ENCODE data around the gene CALCB. TPM values are rescaled to one million over a fixed set of nuclear protein-coding genes. Genes with fewer than 3 reads are reported as not detected.
"Not testable (repeated sequence)": the region's sequence is repeated elsewhere in the genome, so short reads cannot be mapped to it uniquely, and the experiment has no call there.

Gene CALCB
- total RNA-seq, 1 donor from 2014 or later: not detected

DNA sequence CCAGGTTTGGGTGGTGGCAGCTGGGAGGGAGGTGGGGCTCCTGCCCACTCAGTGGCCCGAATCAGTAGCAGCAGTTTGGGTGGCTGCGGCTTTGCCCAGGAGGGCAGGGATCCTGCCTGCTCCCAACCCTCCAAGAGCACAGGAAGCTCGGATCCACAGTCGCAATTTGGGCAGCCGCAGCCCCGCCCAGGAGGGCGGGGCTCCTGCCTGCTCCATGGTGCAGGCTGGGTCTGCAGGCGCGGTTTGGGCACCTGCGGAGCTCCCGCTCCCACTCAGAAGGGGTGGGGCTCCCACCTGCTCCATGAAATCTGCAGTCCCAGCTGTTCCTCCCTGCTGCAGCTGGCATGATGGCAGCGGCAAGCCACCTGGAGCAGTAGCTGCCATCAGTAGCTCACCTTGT is 38.1 kb upstream of the CALCB start:
- H3K36me3 ChIP-seq: no peaks in the 10 kb centered on the region
- no peaks in the 10 kb centered on the region for H3K4me1 ChIP-seq
- TF ChIP-seq, protein P1, sequence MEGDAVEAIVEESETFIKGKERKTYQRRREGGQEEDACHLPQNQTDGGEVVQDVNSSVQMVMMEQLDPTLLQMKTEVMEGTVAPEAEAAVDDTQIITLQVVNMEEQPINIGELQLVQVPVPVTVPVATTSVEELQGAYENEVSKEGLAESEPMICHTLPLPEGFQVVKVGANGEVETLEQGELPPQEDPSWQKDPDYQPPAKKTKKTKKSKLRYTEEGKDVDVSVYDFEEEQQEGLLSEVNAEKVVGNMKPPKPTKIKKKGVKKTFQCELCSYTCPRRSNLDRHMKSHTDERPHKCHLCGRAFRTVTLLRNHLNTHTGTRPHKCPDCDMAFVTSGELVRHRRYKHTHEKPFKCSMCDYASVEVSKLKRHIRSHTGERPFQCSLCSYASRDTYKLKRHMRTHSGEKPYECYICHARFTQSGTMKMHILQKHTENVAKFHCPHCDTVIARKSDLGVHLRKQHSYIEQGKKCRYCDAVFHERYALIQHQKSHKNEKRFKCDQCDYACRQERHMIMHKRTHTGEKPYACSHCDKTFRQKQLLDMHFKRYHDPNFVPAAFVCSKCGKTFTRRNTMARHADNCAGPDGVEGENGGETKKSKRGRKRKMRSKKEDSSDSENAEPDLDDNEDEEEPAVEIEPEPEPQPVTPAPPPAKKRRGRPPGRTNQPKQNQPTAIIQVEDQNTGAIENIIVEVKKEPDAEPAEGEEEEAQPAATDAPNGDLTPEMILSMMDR (IDR thresholded peaks at IDR 0.05): no peak
- no peaks in the 10 kb centered on the region for H3K9me3 ChIP-seq
- no peaks in the 10 kb centered on the region for H3K27me3 ChIP-seq
- intact Hi-C loops (cut with DNase I): no loop called here
- H3K27ac ChIP-seq: no peak overlapping the region
- DNase-seq (ENCODE audit: low spot score in 2 of 2): no peak
- H3K4me3 ChIP-seq: no peak overlapping the region

- no peak for DNase-seq (ENCODE audit: low spot score in 2 of 2)
- H3K4me1 ChIP-seq: no peaks in the 10 kb centered on the region
- no peaks in the 10 kb centered on the region for H3K36me3 ChIP-seq
- H3K27me3 ChIP-seq: no peaks in the 10 kb centered on the region
- no peak overlapping the region for H3K4me3 ChIP-seq
- intact Hi-C loops (cut with DNase I): no loop called here
- H3K9me3 ChIP-seq: no peaks in the 10 kb centered on the region
- H3K27ac ChIP-seq: no peak overlapping the region
- TF ChIP-seq, protein P1 (IDR thresholded peaks at IDR 0.05): no peak
Measured at GRCh38 chr11:15038963-15039362, 34.4 kb upstream of the CALCB start.

DNA sequence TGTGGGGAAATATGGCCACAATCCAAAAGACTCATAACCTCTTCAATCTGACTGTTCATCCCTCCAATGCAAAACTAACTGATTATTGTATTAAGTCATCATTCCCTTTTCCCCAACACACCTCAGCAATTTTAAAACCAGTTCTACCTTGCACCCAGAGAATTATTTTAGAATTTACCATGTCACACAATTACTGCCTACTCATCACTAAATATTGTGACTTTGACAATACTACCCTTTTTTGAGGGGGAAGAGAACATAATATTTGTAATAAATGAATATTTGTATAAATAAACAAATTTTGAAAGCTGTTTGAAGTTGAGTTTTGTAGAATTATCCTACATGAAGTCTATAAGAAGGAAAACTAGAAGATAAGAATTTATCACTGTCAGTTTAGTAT is 28.2 kb upstream of the CALCB start:
- no peak for DNase-seq (ENCODE audit: low spot score in 2 of 2)
- intact Hi-C loops (cut with DNase I): no loop called here
- TF ChIP-seq, protein P1 (IDR thresholded peaks at IDR 0.05): no peak
- Histone ChIP-seq H3K36me3 (no peaks in the 10 kb centered on the region), H3K27me3 (no peaks in the 10 kb centered on the region), H3K27ac (no peak overlapping the region), H3K9me3 (no peaks in the 10 kb centered on the region), H3K4me3 (no peak overlapping the region), H3K4me1 (no peaks in the 10 kb centered on the region)

- Histone ChIP-seq H3K27ac (no peak overlapping the region), H3K4me1 (no peaks in the 10 kb centered on the region), H3K4me3 (no peak overlapping the region), H3K9me3 (no peaks in the 10 kb centered on the region), H3K27me3 (no peaks in the 10 kb centered on the region), H3K36me3 (no peaks in the 10 kb centered on the region)
- DNase-seq (ENCODE audit: low spot score in 2 of 2): no peak
- intact Hi-C loops (cut with DNase I): no loop called here
- TF ChIP-seq, protein P1 (IDR thresholded peaks at IDR 0.05): no peak
Measured at GRCh38 chr11:15045891-15046290, 27.5 kb upstream of the CALCB start.

GRCh38 chr11:15046673-15047072 is 26.7 kb upstream of the CALCB start:
- DNase-seq (ENCODE audit: low spot score in 2 of 2); H3K36me3 ChIP-seq; H3K4me3 ChIP-seq; H3K27me3 ChIP-seq; H3K4me1 ChIP-seq; H3K9me3 ChIP-seq; H3K27ac ChIP-seq; intact Hi-C loops (cut with DNase I): not testable (repeated sequence)

- H3K9me3 ChIP-seq: no peaks in the 10 kb centered on the region
- H3K36me3 ChIP-seq: no peaks in the 10 kb centered on the region
- no peak for DNase-seq (ENCODE audit: low spot score in 2 of 2)
- H3K4me3 ChIP-seq: no peak overlapping the region
- no peaks in the 10 kb centered on the region for H3K4me1 ChIP-seq
- H3K27ac ChIP-seq: no peak overlapping the region
- TF ChIP-seq, protein P1 (IDR thresholded peaks at IDR 0.05): no peak
- no peaks in the 10 kb centered on the region for H3K27me3 ChIP-seq
- intact Hi-C loops (cut with DNase I): no loop called here
Measured at GRCh38 chr11:15048616-15049015, 24.8 kb upstream of the CALCB start.

Measured in ascending aorta (tissue), 2 donors.